Erythroblast (primary cell): ENCODE data around the gene PSG7.
"Not testable (repeated sequence)": the region's sequence is repeated elsewhere in the genome, so short reads cannot be mapped to it uniquely, and the experiment has no call there.

Experiments
- GATA1 ChIP-seq: IDR thresholded peaks from 2 replicates; pipeline ENCODE4 v1.6.1; 2011; ENCODE audit warnings: low read depth, mild to moderate bottlenecking, control low read depth, low read length, moderate library complexity
- POLR2A ChIP-seq: IDR thresholded peaks from 2 replicates; pipeline ENCODE4 v1.6.1; 2011; ENCODE audit warnings: mild to moderate bottlenecking, low read length

DNA sequence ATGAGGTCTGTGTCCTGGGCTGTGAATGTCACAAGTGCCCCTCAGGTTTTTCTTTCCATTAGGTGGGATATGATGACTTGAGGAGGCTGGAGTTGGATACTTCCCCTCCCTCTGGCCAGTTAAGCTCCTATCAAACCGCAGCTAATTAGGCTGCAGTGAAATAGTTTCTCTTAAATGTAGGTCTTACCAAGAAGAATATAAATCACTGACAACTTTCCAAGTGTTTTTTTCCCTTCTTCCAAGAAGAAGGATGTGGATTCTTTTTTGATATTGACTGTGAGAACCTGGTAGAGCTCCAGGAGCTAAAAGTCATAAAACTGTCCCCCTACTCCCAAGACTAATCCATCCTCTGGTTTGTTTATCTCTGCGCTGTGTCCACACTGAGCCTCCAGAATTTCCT, 14.5 kb upstream of the PSG7 start:
- TF ChIP-seq POLR2A, GATA1: not testable (repeated sequence)
